Chondrocyte (in vitro differentiated cells): Measurements from ENCODE around the gene FXYD7. TPM values are rescaled to one million over a fixed set of nuclear protein-coding genes. Genes with fewer than 3 reads are reported as not detected.

Experiments
- DNase-seq: peaks from one replicate; pipeline ENCODE4 v3.0.0; 2021; ENCODE audit warnings: mixed read lengths, low spot score
- H3K27ac Mint-ChIP-seq: one replicate; pipeline ENCODE4 v1.8.0; 2021; ENCODE audit warnings: mild to moderate bottlenecking, moderate library complexity, mixed read lengths; ENCODE audit not compliant: unreplicated experiment
- H3K27me3 Mint-ChIP-seq: 2 replicates; pipeline ENCODE4 v1.8.0; 2021; ENCODE audit warnings: low read depth, mixed read lengths
- H3K36me3 Mint-ChIP-seq: 2 replicates; pipeline ENCODE4 v1.8.0; 2021; ENCODE audit warnings: low read depth, mixed read lengths
- H3K4me1 Mint-ChIP-seq: 2 replicates; pipeline ENCODE4 v1.8.0; 2021; ENCODE audit warnings: low read depth, mild to moderate bottlenecking, mixed read lengths
- H3K4me3 Mint-ChIP-seq: one replicate; pipeline ENCODE4 v1.8.0; 2021; ENCODE audit warnings: mild to moderate bottlenecking, moderate library complexity, mixed read lengths; ENCODE audit not compliant: unreplicated experiment
- H3K9me3 Mint-ChIP-seq: 2 replicates; pipeline ENCODE4 v1.8.0; 2021; ENCODE audit warnings: low read depth, mixed read lengths
- total RNA-seq: library from RNA; stranded (reverse); gene quantifications from 3 replicates; pipeline ENCODE4 v1.2.1, GENCODE V29; 2021
- TF ChIP-seq, protein P1 (sequence below): fragments of 200-600 bp; sonication (generic); IDR thresholded peaks from 2 replicates; pipeline ENCODE4 v1.5.0; 2021; ENCODE audit warnings: antibody characterized with exemption, mild to moderate bottlenecking, moderate library complexity

The FXYD7 gene
- total RNA-seq, 1 donor from 2014 or later, result not detected

DNA sequence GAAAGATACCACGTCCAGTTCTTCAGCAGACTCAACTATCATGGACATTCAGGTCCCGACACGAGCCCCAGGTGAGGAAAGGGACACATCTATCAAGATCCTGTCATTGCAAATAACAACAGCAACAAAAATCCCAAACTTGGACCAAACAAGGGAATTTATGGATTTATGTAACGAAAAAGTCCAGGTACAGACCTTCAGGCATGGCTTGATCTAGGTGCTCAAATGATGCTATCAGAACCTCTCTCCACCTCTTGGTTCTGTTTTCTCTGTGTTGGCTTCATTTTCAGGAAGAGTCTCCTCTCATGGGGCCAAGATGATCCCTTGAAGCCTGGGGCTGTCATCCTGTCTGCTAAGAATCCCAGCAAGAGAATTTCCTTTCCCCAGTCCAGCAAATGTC, 14.4 kb downstream of the FXYD7 start:
- Mint-ChIP-seq H3K9me3 (peaks cover 6% of the 10 kb centered on the region), H3K4me3 (no peak overlapping the region), H3K27ac (no peak overlapping the region), H3K36me3 (peaks cover 29% of the 10 kb centered on the region), H3K4me1 (peaks cover 40% of the 10 kb centered on the region), H3K27me3 (no peaks in the 10 kb centered on the region)
- DNase-seq, result no peak
- TF ChIP-seq, protein P1, sequence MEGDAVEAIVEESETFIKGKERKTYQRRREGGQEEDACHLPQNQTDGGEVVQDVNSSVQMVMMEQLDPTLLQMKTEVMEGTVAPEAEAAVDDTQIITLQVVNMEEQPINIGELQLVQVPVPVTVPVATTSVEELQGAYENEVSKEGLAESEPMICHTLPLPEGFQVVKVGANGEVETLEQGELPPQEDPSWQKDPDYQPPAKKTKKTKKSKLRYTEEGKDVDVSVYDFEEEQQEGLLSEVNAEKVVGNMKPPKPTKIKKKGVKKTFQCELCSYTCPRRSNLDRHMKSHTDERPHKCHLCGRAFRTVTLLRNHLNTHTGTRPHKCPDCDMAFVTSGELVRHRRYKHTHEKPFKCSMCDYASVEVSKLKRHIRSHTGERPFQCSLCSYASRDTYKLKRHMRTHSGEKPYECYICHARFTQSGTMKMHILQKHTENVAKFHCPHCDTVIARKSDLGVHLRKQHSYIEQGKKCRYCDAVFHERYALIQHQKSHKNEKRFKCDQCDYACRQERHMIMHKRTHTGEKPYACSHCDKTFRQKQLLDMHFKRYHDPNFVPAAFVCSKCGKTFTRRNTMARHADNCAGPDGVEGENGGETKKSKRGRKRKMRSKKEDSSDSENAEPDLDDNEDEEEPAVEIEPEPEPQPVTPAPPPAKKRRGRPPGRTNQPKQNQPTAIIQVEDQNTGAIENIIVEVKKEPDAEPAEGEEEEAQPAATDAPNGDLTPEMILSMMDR, result no peak

DNA sequence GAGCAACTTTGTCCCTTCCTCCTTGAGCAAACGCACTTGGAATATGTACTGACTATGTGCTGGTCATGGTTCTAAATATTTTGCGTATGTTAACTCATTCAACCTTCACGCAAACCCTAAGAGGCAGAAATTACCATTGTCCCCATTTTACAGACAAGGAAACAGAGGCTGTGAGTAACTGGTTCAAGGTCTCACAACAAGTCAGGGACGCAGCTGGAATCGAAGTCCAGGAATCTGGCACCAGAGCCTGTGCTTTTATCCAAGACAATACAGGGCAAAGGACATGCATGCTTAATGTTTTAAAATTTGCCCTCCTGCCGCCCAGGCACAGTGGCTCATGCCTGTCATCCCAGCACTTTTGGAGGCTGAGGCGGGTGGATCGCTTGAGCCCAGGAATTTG, 16.6 kb downstream of the FXYD7 start:
- TF ChIP-seq, protein P1, result no peak
- no peaks in the 10 kb centered on the region for H3K27me3 Mint-ChIP-seq
- peaks cover 23% of the 10 kb centered on the region for H3K9me3 Mint-ChIP-seq
- peaks cover 44% of the 10 kb centered on the region for H3K36me3 Mint-ChIP-seq
- DNase-seq, result no peak
- H3K4me3 Mint-ChIP-seq, result no peak overlapping the region
- H3K4me1 Mint-ChIP-seq, result peaks cover 33% of the 10 kb centered on the region
- no peak overlapping the region for H3K27ac Mint-ChIP-seq

DNA sequence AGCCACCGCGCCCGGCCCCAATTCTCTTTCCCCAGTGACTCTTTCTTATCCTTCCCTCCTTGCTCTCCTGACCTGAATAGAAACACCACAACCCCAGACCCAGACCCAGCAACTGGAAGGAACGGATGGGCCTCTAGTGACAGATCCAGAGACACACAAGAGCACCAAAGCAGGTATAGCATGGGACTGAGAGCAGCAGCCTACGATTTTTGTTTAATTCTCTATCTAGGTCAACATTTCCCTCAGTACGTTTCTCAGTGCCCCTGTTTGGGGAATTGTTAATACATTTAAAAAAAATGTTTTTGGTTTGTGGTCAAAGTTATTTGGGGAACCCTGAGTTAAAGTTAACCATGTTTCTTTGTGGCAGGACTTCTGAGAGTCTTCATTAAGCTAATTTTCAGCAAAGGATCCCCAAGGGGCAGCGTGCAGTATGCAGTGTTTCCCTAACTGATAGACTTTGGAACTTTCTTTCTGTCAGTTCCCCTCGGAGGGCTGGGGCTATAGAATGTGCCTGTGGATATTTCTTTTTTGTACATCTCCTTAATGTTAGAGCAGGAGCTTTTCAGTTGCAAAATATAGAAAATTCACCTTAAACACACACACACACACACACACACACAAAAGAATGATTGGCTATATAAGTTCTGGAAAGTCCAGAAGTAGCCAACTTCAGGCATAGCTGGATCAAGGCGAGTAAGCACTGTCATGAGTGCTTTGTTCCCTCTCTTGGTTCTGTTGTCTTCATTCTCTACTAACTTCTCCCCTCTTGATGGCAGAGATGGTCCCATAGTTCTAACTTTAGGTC, 17.8 kb downstream of the FXYD7 start:
- no peaks in the 10 kb centered on the region for H3K27me3 Mint-ChIP-seq
- no peak overlapping the region for H3K27ac Mint-ChIP-seq
- peaks cover 29% of the 10 kb centered on the region for H3K9me3 Mint-ChIP-seq
- DNase-seq, result no peak
- H3K4me3 Mint-ChIP-seq, result no peak overlapping the region
- H3K36me3 Mint-ChIP-seq, result peaks cover 50% of the 10 kb centered on the region
- TF ChIP-seq, protein P1, result no peak
- peaks cover 21% of the 10 kb centered on the region for H3K4me1 Mint-ChIP-seq

DNA sequence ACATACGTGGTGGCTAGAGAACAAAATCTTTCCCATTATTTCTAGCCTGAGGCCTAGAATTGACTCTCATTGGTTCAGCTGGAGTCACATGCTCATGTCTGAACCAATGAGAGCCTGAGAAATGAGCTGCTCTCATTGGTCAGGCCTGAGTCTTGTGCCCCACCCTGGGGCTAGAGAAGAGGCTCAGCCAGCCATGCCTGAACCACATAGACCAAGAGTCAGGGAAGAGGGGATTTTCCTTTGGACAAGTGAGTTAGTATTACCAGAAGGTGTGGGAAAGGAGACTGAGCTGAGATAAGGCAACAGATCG, 18.3 kb downstream of the FXYD7 start:
- H3K27ac Mint-ChIP-seq, result no peak overlapping the region
- no peak for DNase-seq
- TF ChIP-seq, protein P1, result no peak
- H3K9me3 Mint-ChIP-seq, result peaks cover 33% of the 10 kb centered on the region
- no peaks in the 10 kb centered on the region for H3K27me3 Mint-ChIP-seq
- no peak overlapping the region for H3K4me3 Mint-ChIP-seq
- H3K4me1 Mint-ChIP-seq, result peaks cover 15% of the 10 kb centered on the region
- peaks cover 54% of the 10 kb centered on the region for H3K36me3 Mint-ChIP-seq

DNA sequence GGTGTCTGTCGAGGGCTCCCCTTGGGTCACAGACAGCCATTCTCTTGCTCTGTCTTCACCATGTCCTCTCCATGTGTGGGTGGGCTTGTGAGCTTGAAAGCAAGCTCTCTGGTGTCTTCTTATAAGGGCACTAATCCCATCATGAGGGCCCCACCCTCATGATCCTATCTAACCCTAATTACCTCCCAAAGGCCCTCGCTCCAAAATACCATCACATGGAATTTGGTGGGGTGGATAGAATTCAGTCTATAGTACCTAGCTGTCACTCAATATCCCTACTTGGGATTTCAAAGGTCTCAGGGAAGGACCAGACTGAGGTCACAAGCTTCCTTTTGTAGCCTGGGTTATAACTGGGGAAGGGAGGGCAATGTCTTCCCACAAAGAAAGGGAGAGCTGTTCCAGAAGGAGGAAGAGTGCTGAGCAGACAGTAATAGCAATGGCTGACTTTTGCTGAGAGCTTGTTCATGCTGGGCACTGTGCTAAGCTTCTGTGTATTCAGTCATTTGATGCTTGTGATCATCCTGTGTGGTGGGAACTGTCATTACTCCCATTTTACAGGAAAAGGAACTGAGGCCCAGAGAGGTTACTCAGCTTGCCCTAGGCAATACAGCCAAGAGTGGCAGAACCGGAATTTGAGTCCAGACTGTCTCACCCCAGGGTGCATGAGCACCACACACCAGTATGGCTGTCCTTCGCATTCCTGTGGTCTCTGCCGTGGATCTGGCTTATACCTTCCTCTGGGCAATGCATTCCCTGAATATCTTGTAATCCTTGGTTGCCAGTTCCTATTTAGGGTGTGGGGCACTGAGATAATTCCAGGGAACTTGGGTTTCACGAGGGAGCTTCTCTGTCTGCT, 19.6 kb downstream of the FXYD7 start:
- no peak for DNase-seq
- Mint-ChIP-seq H3K27ac (peak overlapping the region; percentile 72), H3K4me3 (no peak overlapping the region), H3K36me3 (peaks cover 57% of the 10 kb centered on the region), H3K9me3 (peaks cover 36% of the 10 kb centered on the region), H3K27me3 (no peaks in the 10 kb centered on the region), H3K4me1 (peaks cover 25% of the 10 kb centered on the region)
- TF ChIP-seq, protein P1, result no peak
